ENCODE data around the gene SMLR1.

GRCh38 chr6:130794010-130794697 is 33.1 kb upstream of the SMLR1 start:
- no peak for TF ChIP-seq CTCF (conservative IDR thresholded peaks at IDR 0.05; ENCODE audit: low read depth, low read length)
- TF ChIP-seq EZH2 (IDR thresholded peaks at IDR 0.05; ENCODE audit: borderline replicate concordance, low read depth, low read length, poor library complexity, severe bottlenecking), result no peak
